ENCODE measurements around the gene GTF3C4.
"Not testable (repeated sequence)": the region's sequence is repeated elsewhere in the genome, so short reads cannot be mapped to it uniquely, and the experiment has no call there.

The GTF3C4 gene

GRCh38 chr9:132699956-132700355, 29.7 kb downstream of the GTF3C4 start:
- DNase-seq (ENCODE audit: low spot score) = no peak

DNA sequence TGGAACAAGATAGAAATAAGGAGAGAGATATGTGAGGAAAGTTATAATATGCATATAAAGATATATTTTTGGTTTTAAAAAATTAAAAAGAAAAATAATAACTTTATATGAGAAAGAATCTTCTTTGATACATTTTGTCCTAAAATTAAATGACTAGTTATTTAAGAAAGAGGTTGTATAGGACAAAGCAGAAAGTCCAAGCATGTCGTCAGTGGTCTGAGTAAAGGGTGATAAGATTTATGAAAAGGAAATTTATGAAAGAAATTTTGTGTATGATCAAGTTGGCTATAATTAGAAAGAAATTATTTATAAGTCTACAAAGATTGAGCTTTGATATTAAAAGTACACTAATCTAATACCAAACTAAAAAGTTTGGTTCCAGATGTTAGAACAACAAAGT, 32.0 kb downstream of the GTF3C4 start:
- no peak for DNase-seq (ENCODE audit: low spot score)

DNA sequence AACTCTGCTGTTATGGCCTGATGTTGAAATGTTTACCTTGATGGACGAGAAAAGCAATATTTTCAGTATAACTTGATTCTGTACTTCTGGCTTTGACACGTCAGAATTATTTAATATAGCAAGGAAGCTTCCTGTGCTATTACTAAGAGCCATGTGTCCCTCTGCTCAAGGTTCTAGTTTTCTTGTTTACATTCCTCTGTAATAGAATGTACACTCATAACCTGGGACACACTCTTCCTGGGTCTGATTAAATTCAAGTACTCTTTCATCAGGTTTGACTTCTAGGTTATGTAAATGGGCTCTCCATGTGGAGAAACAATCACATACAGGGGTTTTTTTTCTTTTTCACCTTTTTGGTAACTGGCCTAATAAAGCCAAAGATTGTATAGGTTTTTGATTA, 33.1 kb downstream of the GTF3C4 start:
- DNase-seq (ENCODE audit: low spot score) = no peak

DNA sequence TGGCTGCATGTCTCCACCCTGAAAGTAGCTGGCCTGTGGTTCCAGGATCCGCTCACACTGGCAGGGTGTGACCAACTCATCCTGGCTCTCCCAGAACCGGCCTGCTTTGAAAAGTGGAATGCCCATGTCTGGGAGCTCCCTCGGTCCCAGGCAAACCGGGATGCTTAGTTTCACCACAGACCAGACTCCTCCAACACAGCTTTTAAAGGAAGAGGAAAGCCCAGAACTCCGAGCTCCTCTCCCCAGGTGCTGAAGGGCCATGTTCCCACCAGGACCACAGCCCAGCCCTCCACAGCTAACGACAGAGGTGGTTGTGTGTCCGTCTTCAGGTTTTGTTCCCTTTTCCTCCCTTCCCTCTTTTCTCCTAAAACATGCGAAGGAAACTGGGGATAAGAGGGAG, 38.0 kb downstream of the GTF3C4 start:
- no peak for DNase-seq (ENCODE audit: low spot score)

GRCh38 chr9:132708769-132709430, 38.6 kb downstream of the GTF3C4 start:
- DNase-seq (ENCODE audit: low spot score) = no peak

GRCh38 chr9:132710333-132710732, 40.1 kb downstream of the GTF3C4 start:
- DNase-seq (ENCODE audit: low spot score) = no peak

- not testable (repeated sequence) for DNase-seq (ENCODE audit: low spot score)
Observed at GRCh38 chr9:132711152-132711551, 40.9 kb downstream of the GTF3C4 start.

GRCh38 chr9:132711846-132712245, 41.6 kb downstream of the GTF3C4 start:
- DNase-seq (ENCODE audit: low spot score) = no peak

GRCh38 chr9:132712753-132713152, 42.5 kb downstream of the GTF3C4 start:
- DNase-seq (ENCODE audit: low spot score) = no peak

DNA sequence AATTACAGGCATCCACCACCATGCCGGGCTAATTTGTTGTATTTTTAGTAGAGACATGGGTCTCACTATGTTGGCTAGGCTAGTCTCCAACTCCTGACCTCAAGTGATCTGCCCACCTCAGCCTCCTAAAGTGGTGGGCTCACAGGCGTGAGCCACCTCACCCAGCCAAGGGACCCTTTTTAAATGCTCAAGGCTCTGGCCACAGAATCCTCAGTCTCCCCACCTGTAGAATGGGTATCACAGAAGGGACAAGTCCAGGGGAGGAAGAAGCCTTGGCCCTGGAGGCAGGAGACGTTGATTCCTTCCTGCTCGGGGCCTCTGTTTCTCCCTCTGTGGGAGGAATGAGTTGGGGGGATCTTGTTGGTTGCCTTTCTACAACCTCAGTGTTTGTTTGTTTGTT, 45.7 kb downstream of the GTF3C4 start:
- DNase-seq (ENCODE audit: low spot score) = no peak

DNA sequence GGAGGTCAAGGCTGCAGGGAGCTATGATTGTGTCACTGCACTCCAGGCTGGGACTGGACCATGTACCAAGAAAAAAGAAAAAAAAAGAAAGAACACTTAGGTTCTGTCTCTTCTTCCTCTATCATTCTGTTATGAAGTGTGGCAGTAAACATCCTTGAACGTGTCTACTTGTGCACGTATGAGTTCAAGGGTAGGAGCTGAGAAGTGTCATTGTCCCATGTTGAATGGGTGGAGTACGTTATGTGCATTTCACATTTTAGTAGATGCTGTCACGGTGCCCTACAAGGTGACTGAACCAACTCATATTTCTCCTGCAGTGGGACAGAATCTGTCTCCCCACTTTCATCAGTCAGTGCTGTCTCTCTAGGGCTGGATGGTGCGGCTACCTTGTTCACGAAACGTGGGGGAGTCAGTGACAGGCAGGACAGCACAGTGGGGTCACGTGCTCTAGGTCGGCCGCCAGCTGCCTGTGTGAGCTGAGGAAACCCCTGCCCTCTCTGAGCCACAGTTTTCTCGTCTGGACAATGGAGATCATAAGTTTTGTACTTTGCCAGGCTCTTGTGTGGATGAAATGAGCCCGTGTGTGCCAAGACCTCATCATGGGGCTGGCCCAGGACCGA, 47.2 kb downstream of the GTF3C4 start:
- DNase-seq (ENCODE audit: low spot score) = no peak

GRCh38 chr9:132718381-132718928, 48.2 kb downstream of the GTF3C4 start:
- DNase-seq (ENCODE audit: low spot score) = not testable (repeated sequence)

- DNase-seq (ENCODE audit: low spot score) = no peak
Observed at GRCh38 chr9:132721661-132722060, 51.4 kb downstream of the GTF3C4 start.

DNA sequence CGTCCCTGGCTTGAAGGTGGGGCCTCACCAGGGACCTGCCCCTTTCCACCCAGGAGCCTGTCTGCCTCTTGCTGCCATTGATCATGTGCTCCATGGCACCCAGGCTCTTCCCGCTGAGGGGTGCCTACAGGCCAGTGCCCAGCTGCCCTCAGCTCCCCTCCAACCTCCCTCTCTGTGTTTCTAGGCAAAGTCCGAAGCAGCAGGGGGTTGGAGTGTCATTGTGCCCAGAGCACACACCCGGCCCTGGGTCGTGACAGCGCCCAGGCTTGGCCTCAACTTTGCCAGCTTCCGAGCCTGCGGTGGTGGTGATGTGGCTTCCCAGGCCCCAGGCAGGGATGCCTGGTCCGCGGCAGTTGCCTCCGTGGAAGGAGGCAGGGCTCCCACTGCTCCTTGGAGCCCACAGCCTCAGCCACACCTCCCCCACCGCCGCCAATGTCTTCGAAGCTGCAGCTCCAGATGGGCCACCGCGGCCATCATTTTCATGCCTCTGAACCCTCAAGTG, 52.4 kb downstream of the GTF3C4 start:
- DNase-seq (ENCODE audit: low spot score) = no peak

DNA sequence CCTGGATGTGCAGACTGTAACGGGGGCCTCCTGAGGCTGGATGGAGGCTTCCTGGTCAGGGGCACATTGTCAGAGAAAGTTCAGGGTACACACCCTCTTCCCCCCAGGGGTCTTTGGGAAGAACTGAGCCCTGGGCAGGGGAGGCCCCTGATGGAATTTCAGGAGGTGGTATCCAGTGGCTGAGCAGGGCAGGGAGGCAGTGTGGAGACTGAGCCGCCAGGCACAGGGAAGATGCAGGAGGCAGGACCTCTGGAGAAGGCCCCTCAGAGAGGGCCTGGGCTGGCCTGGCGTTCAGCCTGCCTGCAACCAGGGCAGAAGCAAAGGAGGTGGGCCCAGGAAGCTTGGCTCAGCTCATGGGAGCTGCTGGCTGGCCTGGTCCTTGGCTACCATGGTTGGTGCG, 53.5 kb downstream of the GTF3C4 start:
- DNase-seq (ENCODE audit: low spot score) = no peak

DNA sequence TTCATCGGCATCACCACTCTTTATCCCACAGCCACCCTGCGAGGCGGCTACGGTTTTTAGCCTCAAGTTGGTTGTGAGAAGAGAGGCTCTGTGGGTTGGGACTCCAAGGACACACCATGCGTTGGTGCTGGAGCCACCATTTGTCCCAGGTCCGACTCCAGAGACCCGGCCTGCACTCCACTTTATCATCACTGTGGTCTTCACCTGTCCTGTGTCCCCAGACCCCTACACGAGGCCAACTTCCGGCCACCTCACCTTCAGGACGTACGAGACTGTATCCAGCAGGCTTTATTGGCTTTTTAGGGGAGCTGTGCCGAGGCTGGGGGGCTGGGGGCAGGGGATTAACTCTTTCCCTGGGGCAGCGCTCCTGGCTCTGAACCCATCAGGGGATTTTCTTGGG, 55.0 kb downstream of the GTF3C4 start:
- no peak for DNase-seq (ENCODE audit: low spot score)

- no peak for DNase-seq (ENCODE audit: low spot score)
Observed at GRCh38 chr9:132726576-132727130, 56.4 kb downstream of the GTF3C4 start.

GRCh38 chr9:132728071-132728470, 57.8 kb downstream of the GTF3C4 start:
- no peak for DNase-seq (ENCODE audit: low spot score)

- DNase-seq (ENCODE audit: low spot score) = no peak
Observed at GRCh38 chr9:132728497-132728896, 58.2 kb downstream of the GTF3C4 start.

DNA sequence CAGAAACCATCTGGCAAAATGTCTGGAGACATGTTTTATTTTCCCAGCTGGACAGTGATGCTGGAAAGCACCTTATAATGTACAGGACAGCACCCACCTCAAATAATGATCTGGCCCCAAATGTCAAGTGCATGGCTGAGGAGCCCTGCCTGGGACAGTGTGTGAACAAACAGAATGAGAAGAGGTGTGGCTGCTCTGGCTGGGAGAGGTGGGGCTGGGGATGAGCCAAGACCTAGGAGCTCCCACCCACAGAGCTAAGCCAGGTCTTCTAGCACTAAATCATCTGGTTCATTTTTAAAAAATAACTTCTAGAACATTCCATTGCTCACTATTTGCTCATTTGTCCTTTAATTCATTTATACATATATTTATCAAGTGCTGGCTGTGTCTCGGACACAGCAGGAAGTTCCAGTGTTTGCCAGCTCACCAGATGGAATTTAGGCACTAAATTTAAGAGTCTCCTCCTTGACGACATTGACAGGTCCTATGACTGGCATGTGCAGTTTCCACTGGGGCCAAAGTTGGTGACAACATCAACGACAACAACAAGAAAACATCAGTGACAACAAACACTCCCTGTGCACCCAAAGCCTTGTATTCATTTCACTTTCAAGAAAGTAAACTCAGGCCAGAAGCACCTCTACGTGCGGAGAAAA, 59.1 kb downstream of the GTF3C4 start:
- no peak for DNase-seq (ENCODE audit: low spot score)

- DNase-seq (ENCODE audit: low spot score) = no peak
Observed at GRCh38 chr9:132730054-132731033, 60.1 kb downstream of the GTF3C4 start.
